ELF-1 (cell line): ENCODE measurements around the gene LSM12.
A peak's percentile ranks its signal among the peaks of the same experiment; 100 is the strongest.
"Not testable (repeated sequence)": the region's sequence is repeated elsewhere in the genome, so short reads cannot be mapped to it uniquely, and the experiment has no call there.

Source experiments
- DNase-seq: peaks from one replicate; pipeline ENCODE4 v3.0.0-alpha.2; 2016; ENCODE audit warnings: low read depth, low spot score

Gene LSM12

GRCh38 chr17:44076716-44077594, 10.5 kb upstream of the LSM12 start:
- DNase-seq = no peak

GRCh38 chr17:44075598-44076293, 9.3 kb upstream of the LSM12 start:
- DNase-seq = no peak

GRCh38 chr17:44074911-44075285, 8.4 kb upstream of the LSM12 start:
- no peak for DNase-seq

- no peak for DNase-seq
These were observed 7.9 kb upstream of the LSM12 start for GRCh38 chr17:44074231-44074910.

DNA sequence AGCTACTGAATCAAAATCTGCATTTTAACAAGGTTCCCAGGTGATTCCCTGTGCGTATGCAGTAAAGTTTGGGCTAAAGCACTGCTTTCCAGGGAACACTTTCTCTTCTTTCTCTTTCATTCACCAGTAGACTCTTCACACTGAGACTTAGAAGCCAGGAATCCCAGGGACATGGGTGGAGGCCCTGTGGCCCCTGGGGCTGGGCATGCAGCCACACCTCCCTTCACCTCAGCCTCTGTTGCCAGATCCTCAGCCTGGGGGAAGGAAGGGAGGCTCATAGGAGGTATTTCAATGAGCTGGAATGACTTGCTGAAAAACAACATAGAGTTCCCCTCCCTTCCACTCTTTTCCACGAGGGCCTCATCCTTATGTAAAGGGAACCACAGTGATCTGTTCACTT, 5.3 kb upstream of the LSM12 start:
- DNase-seq = peak; percentile 85

DNA sequence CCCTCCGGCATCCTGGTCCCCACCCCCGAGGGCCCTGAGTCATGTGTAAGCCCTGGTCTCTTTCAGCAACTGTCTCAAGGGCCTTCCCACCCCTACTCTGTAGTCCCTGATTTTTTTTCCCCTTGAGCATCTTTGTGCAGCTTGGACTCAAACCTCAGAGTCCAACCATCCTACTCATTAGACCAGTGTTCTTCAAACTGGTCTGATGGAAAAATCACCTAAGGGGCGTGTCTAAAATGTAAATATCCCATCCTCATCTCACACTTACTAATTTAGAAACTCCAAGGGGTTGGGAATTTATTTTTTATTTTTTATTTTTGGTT, 4.7 kb upstream of the LSM12 start:
- no peak for DNase-seq

GRCh38 chr17:44070455-44071197, 4.2 kb upstream of the LSM12 start, which contains the start of gene G6PC3:
TSS of gene G6PC3 (plus strand) at chr17:44070735. CDS start at chr17:44070966, 231 bp downstream.
- peak; percentile 98 for DNase-seq

- peak; percentile 61 for DNase-seq
These were observed 3.5 kb upstream of the LSM12 start for GRCh38 chr17:44069974-44070454.

DNA sequence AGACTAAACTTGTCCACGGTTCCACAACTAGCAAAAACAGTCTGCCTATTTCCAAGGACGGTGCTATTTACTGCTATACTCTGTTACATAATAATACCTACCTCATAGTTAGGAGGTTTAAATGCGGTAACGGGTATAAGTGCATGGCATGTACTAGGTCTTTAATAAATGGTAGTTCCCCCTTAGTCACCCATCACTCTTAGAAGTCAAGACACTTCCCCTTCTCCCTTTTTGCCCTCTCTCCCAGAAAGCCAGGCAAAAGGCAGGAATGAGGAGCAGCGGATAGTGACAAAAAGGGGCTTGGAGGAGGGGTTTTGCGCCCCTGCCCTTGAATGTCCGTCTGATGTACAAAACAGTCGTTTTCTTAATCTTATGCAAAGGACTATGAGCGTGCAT, 1.1 kb upstream of the LSM12 start:
- DNase-seq = no peak

DNA sequence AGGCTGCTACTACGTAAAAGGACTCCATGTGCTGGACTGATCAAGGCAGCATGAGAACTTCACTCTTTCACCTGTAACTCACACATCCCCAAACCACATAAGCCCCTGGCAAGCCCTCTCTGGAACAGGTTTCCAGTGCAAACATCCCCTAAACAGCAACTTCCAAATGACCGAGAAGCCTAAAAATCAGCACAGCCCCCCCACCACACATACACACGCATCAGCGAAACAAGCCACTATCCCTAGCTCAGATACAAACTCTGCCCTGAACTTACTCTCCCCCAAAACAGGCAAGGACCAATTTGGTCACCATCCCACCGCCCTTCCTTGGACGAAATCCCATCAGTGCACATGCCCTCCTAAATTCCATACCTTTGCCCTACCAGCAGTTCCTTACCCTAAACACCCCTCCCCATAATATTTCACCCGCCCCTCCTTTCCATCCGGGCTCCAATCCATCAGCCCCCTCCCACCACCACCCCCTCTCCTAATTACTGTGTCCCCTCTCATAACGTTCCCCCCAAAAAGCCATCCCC, 735 bp downstream of the LSM12 start:
- no peak for DNase-seq

DNA sequence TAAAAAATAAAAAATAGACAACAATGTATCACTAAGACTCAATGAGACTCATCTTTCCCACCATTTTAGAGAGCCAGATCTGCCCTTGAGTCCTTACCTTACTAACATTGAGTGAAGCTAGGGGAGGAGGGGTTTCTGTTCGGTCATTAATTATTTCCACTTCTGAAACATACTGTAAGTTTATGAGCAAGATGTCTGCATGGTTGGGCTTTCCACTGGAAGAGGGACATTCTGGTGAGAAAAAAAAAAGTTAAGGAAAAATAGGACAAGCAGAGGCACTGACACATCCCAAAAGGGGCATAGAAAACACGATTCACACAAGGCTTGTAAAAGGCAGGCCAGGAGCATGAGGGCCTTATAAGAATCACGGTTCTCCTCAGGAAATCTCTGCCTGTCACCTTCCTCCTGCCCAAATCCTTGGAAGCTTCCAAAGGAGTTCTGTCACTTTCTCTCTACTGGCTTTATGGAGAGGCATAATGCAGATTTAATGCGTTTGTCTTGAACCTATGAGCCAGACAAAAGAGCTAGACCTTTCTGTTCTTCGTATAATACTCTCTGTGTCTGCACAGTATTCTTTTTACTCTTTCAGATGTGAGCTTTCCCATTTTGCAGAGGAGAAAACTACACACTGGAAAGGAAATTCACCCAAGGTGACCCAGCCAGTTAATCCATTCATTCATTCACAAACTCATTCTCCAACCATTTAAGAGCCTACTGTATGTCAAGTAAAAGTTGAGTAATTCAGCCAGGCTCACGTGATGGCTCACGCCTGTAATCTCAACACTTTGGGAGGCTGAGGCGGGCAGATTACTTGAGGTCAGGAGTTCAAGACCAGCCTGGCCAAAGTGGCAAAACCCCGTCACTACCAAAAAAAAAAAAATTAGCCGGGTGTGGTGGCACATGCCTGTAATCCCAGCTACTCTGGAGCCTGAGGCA, 2.5 kb downstream of the LSM12 start:
- DNase-seq = no peak

DNA sequence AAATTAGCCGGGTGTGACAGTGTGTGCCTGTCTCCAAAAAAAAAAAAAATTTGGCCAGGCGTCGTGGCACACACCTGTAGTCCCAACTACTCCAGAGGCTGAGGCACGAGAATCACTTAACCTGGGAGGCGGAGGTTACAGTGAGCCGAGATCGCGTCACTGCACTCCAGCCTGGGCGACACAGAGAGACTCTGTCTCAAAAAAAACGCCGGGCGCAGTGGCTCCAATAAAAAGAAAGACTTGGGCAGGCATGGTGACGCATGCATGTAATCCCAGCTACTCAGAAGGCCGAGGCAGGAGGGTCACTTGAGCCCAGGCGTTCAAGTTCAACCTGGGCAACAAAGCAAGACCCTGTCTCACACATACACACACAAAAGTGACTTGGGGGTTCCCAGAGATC, 3.6 kb downstream of the LSM12 start:
- no peak for DNase-seq

GRCh38 chr17:44061446-44061845, 5.0 kb downstream of the LSM12 start:
- DNase-seq = no peak

DNA sequence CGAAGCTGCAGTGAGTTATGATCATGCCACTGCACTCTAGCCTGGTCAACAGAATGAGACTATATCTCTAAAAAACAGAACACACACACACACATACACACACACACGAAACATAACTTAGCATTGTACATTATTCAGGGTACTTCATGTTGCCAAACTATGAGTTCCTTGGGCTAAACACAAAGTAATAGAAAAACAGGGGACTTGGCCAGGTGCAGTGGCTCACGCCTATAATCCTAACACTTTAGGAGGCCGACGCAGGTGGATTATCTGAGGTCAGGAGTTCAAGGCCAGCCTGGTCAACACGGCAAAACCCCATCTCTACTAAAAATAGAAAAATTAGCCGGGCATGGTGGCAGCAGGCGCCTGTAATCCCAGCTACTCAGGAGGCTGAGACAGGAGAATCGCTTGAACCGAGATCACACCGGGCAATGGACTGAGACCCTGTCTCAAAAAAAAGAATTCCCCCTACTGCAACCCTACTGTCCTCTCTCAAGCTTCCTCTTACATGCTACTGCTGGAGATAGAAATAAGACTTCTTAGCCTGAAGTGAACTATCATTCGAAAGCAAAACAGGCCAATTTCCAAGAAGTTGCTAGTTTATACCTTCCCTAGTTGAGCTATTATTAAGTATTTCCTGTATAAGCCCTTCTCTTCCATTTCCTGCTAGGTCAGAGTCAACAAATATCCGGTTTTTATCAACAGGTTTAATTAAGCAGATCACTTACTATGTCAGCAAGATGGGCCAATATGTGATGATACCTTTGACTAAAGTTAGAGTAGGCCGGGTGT, 7.2 kb downstream of the LSM12 start:
- no peak for DNase-seq

GRCh38 chr17:44053125-44053872, 13.2 kb downstream of the LSM12 start:
- no peak for DNase-seq

DNA sequence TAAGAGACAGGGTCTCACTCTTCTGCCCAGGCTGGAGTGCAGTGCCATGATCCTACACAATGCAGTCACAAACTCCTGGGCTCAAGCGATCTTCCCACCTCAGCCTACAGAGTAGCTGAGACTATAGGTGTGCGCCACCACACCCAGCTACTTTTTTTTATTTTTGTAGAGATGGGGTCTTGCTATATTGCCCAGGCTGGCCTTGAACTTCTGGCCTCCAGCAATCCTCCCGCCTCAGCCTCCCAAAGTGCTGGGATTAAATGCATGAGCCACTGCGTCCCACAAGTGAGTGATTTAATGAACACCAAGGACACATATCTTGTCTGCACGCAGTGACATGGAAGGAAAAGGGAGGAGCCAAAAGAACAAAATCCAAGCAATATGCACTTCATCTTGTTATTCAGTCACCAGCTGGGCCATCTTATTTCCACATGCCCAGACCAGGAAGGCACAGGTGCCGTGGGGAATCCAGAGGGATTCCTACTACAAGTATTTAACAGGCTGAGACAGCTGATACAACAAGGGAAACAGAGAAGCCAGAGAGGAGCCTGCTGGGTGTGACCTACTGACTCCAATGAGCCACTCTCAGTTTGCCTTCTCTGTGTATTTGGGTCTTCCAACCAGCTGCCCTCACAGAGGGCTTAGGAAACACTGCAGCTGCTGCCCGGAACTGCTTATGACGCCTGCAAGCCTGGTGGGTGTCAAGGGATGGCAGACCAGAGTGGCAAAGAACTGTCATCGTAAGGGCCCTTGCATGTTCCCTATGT, 17.0 kb downstream of the LSM12 start:
- DNase-seq = no peak

DNA sequence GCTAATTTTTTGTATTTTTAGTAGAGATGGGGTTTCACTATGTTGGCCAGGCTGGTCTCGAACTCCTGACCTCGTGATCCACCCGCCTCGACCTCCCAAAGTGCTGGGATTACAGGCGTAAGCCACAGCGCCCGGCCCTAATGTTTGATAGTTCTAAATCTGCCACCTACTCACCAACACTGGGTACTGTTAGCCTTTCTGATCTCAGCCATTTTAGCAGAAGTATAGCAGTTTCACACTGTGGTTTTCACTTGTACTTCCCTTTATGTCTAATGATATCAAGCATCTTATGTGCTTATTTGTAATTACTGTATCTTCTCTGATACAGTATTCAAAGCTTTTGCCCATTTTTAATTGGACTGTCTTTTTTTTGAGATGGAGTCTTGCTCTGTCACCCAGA, 19.6 kb downstream of the LSM12 start:
- not testable (repeated sequence) for DNase-seq

DNA sequence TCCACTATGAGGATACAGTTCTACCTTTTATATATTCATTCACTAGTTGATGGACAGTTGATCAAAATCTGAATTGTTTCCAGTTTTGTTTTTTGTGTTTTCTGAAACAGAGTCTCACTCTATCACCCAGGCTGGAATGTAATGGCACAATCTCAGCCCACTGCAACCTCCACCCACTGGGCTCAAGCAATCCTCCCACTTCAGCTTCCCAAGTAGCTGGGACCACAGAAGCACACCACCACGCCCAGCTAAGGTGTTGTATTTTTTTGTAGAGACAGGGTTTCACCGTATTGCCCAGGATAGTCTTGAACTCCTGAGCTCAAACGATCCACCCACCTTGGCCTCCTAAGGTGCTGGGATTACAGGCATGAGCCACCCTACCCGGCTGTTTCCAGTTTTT, 21.0 kb downstream of the LSM12 start:
- DNase-seq = no peak
